ENCODE measurements around the gene DVL3. TPM values are rescaled to one million over a fixed set of nuclear protein-coding genes. Genes with fewer than 3 reads are reported as not detected.
A peak's percentile ranks its signal among the peaks of the same experiment; 100 is the strongest.

DVL3 gene
- polyA plus RNA-seq, 1 donor (not counting 4 experiments of a cell fraction or from before 2014, with no cell fraction given): 18.5 TPM

GRCh38 chr3:184177331-184177731 lies 22.2 kb downstream of the DVL3 start:
- DNase-seq (ENCODE audit: low read depth, low spot score): no peak
- Histone ChIP-seq H3K4me1 (ENCODE audit: control insufficient read depth, extremely low read depth, insufficient read depth, low read length) (peaks cover 29% of the 10 kb centered on the region), H3K36me3 (ENCODE audit: control insufficient read depth in 2 of 2, extremely low read depth in 1 of 2, insufficient read depth in 2 of 2, low read length in 2 of 2) (peaks cover 46 to 51% of the 10 kb centered on the region in 2 experiments), H3K27ac (ENCODE audit: control insufficient read depth, insufficient read depth, low read length) (no peak overlapping the region), H3K4me3 (ENCODE audit: control insufficient read depth in 2 of 3, extremely low read depth in 1 of 3, insufficient read depth in 2 of 3, low read depth in 1 of 3, low read length in 3 of 3) (peak overlapping the region in 2 of 3 experiments; percentile 21 to 91), H3K4me2 (ENCODE audit: control insufficient read depth, extremely low read depth, insufficient read depth, low read depth, low read length) (peak overlapping the region; percentile 98), H3K79me2 (ENCODE audit: control insufficient read depth, insufficient read depth, low read length) (peaks cover 44% of the 10 kb centered on the region), H3K9me3 (ENCODE audit: control insufficient read depth, low read depth, low read length) (no peaks in the 10 kb centered on the region), H3K27me3 (ENCODE audit: control insufficient read depth, extremely low read depth, insufficient read depth, low read length) (no peaks in the 10 kb centered on the region), H4K20me1 (ENCODE audit: control insufficient read depth, extremely low read depth, insufficient read depth, low read length) (no peaks in the 10 kb centered on the region), H2AFZ (ENCODE audit: control insufficient read depth, low read length) (no peak overlapping the region), H3K9ac (ENCODE audit: control insufficient read depth, extremely low read depth, insufficient read depth, low read length) (peak overlapping the region; percentile 19), H3K9me1 (ENCODE audit: control insufficient read depth, extremely low read depth, insufficient read depth, low read length) (no peaks in the 10 kb centered on the region)
- TF ChIP-seq EZH2 (IDR thresholded peaks at IDR 0.05; ENCODE audit: low read length): no peak
- TF ChIP-seq, protein P1, sequence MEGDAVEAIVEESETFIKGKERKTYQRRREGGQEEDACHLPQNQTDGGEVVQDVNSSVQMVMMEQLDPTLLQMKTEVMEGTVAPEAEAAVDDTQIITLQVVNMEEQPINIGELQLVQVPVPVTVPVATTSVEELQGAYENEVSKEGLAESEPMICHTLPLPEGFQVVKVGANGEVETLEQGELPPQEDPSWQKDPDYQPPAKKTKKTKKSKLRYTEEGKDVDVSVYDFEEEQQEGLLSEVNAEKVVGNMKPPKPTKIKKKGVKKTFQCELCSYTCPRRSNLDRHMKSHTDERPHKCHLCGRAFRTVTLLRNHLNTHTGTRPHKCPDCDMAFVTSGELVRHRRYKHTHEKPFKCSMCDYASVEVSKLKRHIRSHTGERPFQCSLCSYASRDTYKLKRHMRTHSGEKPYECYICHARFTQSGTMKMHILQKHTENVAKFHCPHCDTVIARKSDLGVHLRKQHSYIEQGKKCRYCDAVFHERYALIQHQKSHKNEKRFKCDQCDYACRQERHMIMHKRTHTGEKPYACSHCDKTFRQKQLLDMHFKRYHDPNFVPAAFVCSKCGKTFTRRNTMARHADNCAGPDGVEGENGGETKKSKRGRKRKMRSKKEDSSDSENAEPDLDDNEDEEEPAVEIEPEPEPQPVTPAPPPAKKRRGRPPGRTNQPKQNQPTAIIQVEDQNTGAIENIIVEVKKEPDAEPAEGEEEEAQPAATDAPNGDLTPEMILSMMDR (optimal IDR thresholded peaks at IDR 0.05 in 1 of 3, IDR thresholded peaks at IDR 0.05 in 1 of 3, conservative IDR thresholded peaks at IDR 0.05 in 1 of 3; ENCODE audit: extremely low read depth in 1 of 3, insufficient read depth in 2 of 3, low read length in 3 of 3): no peak
- dilution Hi-C loops (cut with MboI; ENCODE audit: extremely low pct_ligation_motif_present, low sequenced_read_pairs): no loop called here
- FAIRE-seq: no peak

DNA sequence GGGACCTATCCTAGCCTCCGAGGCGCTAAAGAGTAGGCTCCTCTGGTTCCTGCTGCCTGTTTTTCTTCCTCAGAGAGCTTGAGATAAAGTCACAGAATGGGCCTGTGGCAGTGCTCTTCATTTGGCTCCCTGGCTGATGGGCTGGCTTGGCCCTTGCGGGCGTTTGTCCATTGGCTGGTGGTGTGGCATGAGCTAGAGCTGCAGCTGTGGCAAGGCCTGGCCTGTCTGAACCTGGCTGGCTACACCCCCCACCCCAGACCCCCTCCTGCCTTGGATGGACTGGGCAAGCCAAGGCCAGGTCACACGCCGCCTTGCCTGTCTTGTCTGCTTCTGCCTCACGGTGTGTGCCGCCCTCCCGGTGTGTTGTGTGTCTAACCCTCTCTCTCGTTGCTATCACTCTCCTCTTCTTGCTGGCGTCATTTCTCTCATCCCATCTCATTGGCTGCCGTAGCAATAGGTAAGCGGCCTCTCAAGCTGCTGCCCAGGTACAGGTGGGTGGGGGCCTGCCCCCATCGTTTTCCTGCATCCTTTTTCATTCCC lies 22.7 kb downstream of the DVL3 start:
- Histone ChIP-seq H3K36me3 (ENCODE audit: control insufficient read depth in 2 of 2, extremely low read depth in 1 of 2, insufficient read depth in 2 of 2, low read length in 2 of 2) (peaks cover 51 to 56% of the 10 kb centered on the region in 2 experiments), H3K9me3 (ENCODE audit: control insufficient read depth, low read depth, low read length) (no peaks in the 10 kb centered on the region), H3K9ac (ENCODE audit: control insufficient read depth, extremely low read depth, insufficient read depth, low read length) (no peak overlapping the region), H3K4me1 (ENCODE audit: control insufficient read depth, extremely low read depth, insufficient read depth, low read length) (peaks cover 29% of the 10 kb centered on the region), H3K4me2 (ENCODE audit: control insufficient read depth, extremely low read depth, insufficient read depth, low read depth, low read length) (no peak overlapping the region), H3K27ac (ENCODE audit: control insufficient read depth, insufficient read depth, low read length) (no peak overlapping the region), H3K9me1 (ENCODE audit: control insufficient read depth, extremely low read depth, insufficient read depth, low read length) (no peaks in the 10 kb centered on the region), H3K79me2 (ENCODE audit: control insufficient read depth, insufficient read depth, low read length) (peaks cover 44% of the 10 kb centered on the region), H3K27me3 (ENCODE audit: control insufficient read depth, extremely low read depth, insufficient read depth, low read length) (no peaks in the 10 kb centered on the region), H4K20me1 (ENCODE audit: control insufficient read depth, extremely low read depth, insufficient read depth, low read length) (no peaks in the 10 kb centered on the region), H3K4me3 (ENCODE audit: control insufficient read depth in 2 of 3, extremely low read depth in 1 of 3, insufficient read depth in 2 of 3, low read depth in 1 of 3, low read length in 3 of 3) (no peak overlapping the region), H2AFZ (ENCODE audit: control insufficient read depth, low read length) (no peak overlapping the region)
- DNase-seq (ENCODE audit: low read depth, low spot score): no peak
- no peak for FAIRE-seq
- no peak for TF ChIP-seq EZH2 (IDR thresholded peaks at IDR 0.05; ENCODE audit: low read length)
- TF ChIP-seq, protein P1 (optimal IDR thresholded peaks at IDR 0.05 in 1 of 3, IDR thresholded peaks at IDR 0.05 in 1 of 3, conservative IDR thresholded peaks at IDR 0.05 in 1 of 3; ENCODE audit: extremely low read depth in 1 of 3, insufficient read depth in 2 of 3, low read length in 3 of 3): no peak
- dilution Hi-C loops (cut with MboI; ENCODE audit: extremely low pct_ligation_motif_present, low sequenced_read_pairs): no loop called here
